Pons (tissue), 1 donor: ENCODE results near the gene PRKCE.

Source experiments
- DNase-seq: peaks from one replicate; pipeline ENCODE4 v3.0.0-alpha.2; 2016; ENCODE audit warnings: low spot score

PRKCE gene

DNA sequence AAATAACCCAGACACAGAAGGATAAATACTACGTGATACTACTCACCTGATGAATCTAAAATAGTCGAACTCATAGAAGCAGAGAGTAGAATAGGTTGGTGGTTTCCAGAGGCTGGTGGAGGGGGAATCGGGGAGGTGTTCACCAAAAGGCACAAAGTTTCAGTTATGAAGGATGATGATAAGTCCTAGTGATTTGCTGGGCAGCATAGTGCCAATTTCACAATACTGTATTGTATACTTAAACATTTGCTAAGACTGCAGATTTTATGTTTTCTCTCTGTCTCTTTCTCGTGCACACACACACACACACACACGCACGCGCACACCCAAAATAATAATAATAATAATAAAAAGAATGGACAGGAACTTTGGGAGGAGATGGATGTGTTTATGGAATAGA, 425.4 kb downstream of the PRKCE start:
- DNase-seq = no peak

DNA sequence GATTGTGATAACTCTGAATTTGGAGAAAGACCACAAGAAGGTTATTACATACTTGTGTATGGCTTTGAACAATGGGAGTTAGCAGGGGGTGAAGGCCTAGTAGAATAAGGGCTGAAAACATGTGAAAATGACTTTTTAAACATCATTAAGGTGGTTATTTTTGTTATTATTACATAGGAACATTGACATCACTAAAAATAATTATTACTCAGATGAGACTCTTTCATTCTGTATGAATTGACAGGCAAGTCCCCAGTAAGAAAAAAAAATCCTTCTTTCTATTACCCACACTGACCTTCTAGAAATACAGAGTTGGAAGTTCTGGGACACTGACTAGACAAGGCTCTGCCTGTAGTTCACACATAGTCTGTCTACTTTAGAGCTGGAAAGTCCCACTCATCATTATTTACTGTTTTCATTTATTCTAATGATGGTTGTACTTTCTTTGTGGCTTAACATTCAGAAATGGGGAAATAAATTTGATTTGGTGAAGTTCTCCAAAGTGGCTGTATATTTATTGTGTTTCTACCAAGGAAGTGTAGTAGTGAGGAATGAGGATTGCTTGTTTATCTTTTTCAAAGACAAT, 426.1 kb downstream of the PRKCE start:
- no peak for DNase-seq

DNA sequence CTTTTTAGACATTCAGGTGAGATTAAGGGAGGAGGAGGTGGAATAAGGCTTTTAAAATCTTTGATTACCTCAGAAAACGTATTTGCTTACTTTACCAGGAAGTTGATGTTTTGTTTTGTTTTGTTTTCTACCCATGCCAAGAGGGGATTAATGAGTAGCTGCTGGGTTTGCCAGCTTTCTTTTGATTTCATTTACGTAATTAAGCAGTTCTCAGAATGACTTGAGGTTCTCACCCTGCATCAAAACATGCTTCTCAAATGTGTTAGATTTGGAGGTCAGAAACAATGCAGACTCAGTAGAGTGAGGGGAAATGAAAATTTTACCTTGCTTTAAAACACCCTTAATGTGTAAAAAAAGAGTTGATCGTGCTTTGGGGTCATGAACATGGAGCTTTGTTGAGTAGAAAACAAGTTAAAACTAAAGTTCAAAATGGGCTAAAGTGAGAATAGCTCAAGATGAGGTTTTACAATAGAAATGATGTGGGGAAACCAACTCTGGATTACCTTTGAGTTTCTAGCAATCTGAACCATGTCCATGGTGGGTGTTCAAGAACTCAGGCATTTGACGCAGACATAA, 428.6 kb downstream of the PRKCE start:
- DNase-seq = no peak

DNA sequence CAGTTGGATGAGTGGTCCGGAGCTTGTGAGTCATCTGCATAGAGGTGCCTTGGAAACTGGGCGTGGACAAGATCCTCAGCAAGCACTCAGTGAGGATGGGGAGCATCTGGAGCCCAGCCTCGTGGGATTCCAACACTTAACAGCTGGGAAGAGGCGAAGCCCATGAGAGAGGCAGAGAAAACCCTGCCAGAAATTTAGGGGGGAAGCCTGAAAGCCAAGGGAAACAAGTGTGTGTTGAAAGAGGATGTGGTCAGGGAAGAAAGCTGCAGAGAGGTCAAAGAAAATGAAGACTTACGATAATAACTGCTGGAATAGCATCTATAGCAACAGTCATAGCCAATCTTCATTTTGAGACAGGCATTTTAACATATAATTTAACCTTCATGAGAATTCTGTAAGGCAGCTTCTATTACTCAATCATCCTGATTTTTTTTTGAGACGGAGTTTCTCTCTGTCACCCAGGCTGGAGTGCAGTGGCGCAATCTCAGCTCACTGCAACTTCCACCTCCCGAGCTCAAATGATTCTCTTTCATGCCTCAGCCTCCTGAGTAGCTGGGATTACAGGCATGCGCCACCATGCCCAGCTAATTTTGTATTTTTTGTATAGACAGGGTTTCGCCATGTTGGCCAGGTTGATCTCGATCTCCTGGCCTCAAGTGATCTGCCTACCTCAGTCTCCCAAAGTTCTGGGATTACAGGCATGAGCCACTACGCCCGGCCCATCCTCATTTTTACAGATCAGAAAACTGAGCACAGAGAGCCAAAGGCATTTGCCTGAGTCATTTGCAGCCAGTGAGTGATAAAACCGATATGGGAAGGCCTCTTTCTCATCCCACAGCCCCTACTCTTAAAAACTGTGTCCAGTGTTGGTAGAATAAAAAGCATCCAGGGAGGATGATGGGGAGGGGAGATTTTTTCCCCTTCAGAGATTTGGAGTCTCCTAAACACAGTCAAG, 431.3 kb downstream of the PRKCE start:
- no peak for DNase-seq

DNA sequence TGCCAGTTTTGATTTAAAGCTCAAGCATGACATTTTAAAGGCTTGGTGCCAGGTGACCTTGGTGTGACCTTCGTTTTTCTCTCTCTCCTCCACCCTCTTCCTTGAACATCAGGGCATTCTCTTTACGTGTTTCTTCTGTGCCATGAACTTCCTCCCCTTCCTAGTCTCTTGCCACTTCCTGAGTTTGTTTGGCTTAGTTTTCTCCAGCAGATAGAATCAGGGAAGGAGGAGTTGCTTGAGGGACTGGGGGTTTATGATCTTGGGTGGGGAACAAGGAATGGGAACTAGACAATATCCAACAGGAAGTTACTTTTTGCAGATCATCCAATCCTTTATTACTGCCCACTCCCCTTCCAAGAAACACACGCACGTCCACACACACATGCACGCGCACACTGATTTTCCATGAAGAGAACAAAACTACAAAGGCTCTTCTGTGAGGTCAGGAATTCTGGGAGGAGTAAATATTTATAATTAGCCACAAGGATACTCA, 435.1 kb downstream of the PRKCE start:
- no peak for DNase-seq

DNA sequence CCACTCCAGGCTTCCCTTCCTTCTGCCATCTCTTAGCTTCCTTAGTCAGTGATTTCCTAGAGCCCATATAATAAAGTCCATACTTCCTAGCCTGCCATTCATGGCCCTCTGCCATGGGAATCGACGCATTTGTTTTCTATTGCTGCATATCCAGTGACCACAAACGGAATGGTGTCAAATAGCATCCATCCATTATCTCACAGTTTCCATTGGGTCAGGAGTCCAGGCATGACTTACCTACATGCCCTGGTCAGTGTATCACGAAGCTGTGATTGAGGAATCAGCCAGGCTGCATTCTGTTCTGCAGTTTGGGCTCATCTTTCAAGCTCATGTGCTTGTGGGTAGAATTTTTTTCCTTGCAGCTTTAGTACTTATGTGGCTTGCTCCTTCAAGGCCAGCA, 436.0 kb downstream of the PRKCE start:
- DNase-seq = no peak

DNA sequence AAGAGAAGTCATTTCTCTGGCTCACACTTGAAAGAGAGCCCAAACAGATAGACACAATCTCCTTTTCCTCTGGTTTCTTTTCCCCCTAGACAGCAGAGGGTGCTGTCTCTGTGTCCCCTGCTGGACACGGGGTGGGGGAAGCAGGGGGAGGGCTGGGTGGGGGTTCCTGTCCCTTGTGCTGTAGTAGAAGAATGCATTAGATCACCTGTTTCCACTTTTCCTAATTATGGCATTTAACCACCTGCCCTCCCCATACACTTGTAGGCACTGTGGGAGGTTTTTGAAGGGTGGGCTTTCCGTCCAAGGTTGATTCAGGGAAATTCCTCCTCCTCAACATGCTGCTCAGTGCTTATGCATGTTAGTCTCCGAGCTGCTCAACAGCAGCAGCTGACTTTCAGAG, 439.5 kb downstream of the PRKCE start:
- no peak for DNase-seq

DNA sequence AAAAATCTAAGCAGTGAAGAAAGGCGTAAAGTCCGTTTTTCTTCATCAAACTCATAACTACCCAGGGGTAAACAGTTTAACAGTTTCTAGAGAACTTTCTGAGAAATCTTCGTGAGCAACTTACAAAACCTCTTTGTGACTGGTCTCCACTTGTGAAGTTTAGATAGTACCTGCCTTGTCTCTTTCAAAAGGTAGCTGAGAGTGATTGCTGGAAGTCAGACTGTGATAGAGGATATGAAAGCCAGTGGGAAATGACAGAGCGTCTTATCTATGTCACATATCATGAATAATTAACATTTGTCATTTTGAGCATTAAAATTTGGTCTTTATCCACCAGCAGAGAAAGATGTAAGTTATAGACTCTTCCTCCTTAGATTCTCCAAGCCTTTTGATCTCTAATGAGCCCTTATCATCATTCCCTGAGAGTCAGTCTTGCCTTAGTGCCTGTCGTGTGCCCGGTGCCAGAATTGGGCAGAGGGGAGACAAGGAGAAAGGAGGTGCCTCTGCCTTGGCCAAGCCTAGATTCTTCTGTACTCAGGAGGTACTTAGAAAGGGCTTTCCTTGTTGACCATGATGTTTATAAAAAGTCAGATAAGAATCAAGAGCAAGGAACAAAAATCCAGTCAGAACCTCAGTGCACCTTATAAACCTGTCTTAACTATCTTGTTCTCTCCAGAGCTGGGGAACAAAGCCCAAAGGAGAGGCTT, 440.6 kb downstream of the PRKCE start:
- DNase-seq = no peak

DNA sequence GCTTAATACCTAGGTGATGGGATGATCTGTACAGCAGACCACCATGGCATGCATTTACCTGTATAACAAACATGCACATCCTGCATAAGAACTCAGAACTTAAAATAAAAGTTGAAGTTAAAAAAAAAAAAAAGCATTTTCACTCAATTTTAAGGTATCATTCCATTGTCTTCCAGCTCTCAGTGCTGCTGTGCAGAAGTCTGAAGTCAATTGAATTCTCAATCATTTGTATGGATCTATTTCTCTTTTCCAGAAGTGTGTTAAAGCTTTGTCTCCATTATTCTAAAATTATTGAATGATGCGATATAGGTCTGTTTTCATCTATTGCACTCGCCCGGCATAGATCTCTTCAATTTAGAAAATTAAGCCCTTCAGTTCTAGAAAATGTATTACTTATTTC, 443.2 kb downstream of the PRKCE start:
- no peak for DNase-seq

DNA sequence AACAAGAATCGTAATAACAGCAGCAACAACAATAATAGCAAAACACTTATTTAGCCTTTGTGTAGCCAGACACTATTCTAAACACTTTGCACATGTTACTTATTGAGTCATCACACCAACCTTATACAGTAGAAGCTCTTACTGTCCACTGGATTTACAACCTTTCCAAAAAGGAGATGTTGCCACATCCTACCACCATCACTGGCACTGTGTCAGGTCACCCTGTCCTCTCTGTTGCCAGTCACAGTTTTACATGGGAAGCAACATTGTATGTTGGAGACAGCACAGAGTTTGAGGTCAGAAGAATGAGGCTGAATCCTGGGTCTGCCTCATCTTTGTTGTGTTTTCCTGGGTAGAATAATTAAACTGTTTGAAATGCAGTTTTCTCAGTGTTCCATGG, 444.4 kb downstream of the PRKCE start:
- no peak for DNase-seq

DNA sequence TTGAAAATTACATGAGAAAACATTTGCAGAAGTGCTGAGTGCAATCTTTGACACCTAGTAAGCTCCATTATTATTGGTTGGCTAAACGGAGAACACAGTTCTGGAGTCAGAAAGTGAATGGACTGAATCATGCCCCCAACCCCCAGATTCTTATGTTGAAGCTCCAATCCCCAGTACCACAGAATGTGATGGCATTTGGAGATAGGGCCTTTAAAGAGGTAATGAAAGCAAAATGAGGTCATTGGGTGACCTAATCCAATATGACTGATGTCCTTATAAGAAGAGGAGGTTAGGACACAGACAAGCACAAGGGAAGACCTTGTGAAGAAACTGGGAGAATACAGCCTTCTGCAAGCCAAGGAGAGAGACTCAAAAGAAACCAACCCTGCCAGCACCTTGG, 444.8 kb downstream of the PRKCE start:
- DNase-seq = no peak

DNA sequence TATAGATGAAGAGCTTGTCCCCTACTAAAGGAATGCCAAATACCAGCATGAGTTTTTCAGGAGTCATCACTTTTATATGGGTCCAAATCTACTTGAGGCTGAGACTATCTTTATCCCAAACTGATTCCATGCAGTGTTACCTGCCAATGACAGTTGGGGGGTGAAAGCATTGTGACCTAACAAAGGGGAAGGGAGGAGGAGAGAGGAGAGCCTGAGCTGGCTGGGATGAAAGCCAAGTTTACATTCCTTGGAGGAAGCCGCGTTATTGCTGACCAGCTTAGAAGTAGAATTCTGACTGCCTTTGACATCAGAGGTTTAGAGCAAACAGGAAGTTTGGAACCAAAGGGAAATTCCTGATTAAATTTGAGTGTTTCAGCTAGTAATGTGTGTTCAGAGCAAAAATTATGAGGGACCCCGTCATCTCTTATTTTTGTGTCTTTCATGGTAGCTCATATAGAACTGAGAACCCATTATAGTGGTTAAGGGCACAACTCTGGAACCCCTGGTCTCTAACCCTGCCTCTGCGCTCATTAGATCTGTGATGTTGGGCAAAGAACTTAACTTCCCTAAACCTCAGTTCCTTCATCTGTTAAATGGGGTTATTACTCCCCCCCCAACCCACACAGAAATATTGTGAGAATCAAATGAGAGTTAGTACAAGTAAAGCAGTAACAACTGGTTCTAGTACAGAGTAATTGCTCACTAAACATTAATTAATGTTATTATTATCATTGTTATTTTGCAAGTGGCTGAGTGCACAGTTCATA, 446.4 kb downstream of the PRKCE start:
- peak; percentile 76 for DNase-seq

DNA sequence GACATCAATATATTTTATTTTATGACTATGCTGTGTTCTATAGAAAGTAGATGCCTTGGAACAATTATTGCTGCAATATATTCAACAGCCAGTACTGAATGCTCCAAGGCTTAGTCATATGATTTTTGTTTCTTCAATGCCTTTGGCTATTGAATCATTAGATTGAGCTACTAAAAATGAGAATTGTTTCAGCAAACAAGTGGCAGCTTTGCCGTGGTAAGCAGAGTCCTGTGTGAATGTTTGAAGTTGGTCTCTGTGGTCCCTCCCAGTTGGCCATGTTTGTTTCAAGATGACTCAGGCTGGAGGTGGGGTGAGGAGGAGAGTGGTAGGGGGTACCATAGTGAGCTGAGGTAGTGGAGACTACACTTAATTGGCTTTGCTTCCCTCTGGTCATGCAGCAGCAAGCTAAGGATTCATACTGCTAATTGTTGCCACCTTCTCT, 447.2 kb downstream of the PRKCE start:
- DNase-seq = no peak

DNA sequence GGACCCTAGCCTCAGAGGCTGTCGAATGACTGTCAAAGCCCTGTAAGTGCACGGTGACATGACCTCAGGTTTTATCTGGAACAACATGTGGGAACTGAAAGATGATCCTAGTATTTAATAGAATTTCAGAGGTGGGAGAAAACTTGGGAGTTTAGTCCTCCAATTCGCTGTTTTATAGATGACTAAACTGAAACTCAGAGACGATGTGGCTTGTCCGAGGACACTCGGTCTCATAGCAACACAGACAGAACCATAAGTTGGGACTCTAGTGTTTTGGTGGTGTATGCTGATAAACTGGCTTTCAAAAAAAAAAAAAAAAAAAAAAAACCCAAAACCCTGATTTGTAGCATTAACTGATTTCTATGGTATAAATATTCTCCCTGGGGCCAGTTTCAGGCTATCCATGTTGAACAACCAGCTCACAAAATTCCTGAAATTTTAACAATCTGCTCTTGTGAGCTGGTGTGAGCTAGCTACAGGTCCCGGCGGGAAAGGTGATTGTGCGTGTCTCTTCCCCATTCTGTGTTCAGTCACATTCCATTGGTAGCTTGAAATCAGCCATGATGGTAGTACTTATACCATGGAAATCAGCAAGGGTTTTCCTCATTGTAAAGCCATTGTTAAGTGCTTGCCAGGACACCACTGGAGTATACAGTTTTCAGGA, 450.2 kb downstream of the PRKCE start:
- DNase-seq = no peak

DNA sequence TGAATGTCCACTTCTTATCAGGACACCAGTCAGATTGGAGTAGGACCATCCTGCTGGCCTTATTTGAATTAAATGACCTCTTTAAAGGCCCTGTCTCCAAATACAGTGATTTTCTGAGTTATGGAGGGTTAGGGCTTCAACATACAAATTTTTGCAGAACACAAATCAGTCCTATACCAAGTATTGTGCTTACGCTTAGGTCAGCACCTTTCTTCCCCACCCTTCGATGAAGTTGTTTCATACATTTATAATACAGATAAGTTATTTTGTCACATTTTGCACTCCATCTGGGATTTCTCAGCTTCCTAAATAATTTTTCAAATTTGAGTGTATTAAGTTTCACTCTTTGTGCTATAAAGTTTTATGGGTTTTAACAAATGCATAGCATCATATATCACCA, 455.2 kb downstream of the PRKCE start:
- DNase-seq = no peak

DNA sequence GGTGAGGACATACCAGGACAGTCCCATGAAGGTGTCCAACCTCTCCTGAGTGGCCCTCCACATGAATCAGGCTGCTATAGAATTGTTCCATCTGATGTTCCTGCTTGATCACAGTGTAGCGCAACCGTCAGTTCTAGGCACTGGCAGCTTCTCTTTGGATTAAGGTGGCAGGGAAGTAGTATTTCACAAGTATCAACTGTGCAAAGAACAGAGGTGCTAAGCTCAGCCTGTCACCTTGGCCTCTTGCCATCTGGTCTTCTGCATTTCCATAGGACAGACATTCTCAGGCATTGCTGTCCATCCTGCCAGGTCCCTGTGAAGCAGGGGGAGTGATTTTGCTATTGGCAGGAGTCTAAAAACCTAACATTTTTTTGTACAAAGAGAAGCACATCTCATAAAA, 463.5 kb downstream of the PRKCE start:
- no peak for DNase-seq

DNA sequence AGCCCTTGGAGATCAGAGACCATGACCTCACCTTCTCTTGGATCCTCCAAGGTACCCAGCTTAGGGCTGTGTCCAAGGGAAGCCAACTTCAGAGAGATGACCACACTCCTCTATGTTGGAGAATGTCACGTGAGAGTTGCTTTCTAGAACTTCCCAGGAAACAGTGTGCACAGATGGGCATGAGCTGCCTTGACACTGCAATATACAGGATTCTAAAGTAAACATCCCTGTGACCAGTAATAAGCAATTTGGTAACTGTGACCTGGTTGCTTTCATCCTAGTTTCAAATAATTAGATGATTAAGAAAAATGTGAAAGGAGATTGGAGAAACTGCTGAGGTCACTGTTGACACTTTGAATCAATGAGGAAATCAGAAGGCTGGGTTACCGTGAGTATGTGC, 464.7 kb downstream of the PRKCE start:
- DNase-seq = no peak

DNA sequence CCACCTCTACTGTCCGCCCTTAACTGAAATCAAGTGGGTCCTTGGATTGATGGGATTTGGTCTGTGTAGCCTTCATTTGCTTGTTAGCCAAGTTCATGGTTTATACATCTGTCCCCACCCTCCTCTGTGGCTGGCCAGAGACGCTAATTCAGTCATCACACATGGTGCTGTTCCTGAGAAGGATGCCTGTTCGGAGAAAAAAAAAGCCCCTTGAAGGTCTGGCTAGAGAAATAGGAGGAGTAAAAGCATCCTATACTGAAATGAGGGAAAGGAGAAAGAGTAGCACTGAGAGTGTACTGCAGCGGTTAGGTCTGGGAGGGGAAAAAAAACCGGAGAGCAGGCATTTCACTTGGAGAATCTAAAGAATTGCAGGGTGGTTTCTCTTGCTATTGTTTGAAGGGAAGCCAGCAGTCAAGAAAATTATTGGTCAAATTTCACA, 465.1 kb downstream of the PRKCE start:
- no peak for DNase-seq

DNA sequence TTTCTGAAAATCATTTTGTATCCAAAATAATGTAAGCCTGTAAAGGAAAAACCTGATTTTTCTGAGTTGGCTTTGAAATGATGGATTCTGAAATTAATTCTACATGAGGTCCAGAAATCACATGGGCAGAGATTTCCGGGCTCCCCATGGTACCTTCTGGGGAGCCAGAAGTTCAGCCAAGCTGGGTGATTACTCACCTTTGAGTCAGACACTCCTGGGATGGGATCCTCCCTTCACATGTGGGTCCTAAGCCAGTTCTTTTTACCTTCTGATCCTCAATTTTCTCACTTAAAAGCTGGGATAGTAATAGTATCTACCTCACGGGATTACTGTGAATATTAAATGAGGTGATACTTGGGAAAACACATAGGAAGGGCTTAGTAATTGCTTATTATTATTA, 465.9 kb downstream of the PRKCE start:
- no peak for DNase-seq

DNA sequence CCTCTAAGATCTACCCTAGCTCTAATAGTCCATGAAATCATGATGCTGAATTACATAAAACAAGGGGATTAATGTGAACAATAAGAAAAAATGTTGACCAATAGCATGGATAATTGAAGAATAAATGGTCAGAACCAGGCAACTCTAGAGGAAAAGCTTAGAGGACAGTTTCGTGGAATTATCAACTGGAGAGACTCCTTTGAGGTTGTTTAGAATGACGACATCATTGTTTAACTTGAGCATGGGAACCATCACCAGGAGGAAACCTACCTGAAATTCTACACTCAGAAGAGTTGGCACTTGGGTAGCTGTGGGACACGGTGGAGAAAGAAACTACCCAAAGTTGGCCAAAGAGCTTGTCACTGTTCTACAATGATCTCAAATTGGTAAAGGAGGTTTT, 466.5 kb downstream of the PRKCE start:
- DNase-seq = no peak
